NCI-H460 (cell line): Measurements from ENCODE around the gene MEG3. TPM values are rescaled to one million over a fixed set of nuclear protein-coding genes. Genes with fewer than 3 reads are reported as not detected.

Experiments used
- DNase-seq: peaks from one replicate; pipeline ENCODE4 v3.0.0-alpha.2; 2016; ENCODE audit warnings: low read depth; ENCODE audit errors: extremely low read depth
- small RNA-seq, 2 experiments: library from RNA; depleted of rRNA; stranded (forward); fragments of <200 nt; gene quantifications; one replicate each; pipeline ENCODE3, GENCODE V24; 2014
- total RNA-seq: library from RNA; depleted of rRNA; stranded (reverse); fragments of >200 nt; shearing (Covaris generic); gene quantifications from 2 replicates; pipeline ENCODE4 v1.2.3, GENCODE V29; 2014; rRNA removed

The MEG3 gene
- total RNA-seq, 1 experiment from 2014 or later: 0.69 TPM

- DNase-seq: no peak
Observed at GRCh38 chr14:100905166-100905565, 79.2 kb downstream of the MEG3 start.

GRCh38 chr14:100906420-100906819, 80.5 kb downstream of the MEG3 start:
- DNase-seq: no peak

GRCh38 chr14:100907240-100907639, 81.3 kb downstream of the MEG3 start:
- DNase-seq: no peak

- DNase-seq: no peak
Observed at GRCh38 chr14:100909439-100909838, 83.5 kb downstream of the MEG3 start.

Small RNA genes lying within 50 kb of the gene (small RNA-seq; reads per million reads assigned to genes)
- gene AL117190.3: 0 reads per million in 2 experiments
- 0 reads per million in 2 experiments for gene MIR127
- 0 reads per million in 2 experiments for gene MIR136
- gene MIR2392: 0 reads per million in 2 experiments
- 0 reads per million in 2 experiments for gene MIR337
- 0 reads per million in 2 experiments for gene MIR431
- 0 reads per million in 2 experiments for gene MIR432
- gene MIR433: 0 reads per million in 2 experiments
- 0 reads per million in 2 experiments for gene MIR493
- gene RF01928: 0 reads per million in 2 experiments
- gene RF02145: 0 reads per million in 2 experiments
- gene SNORD112: 0 reads per million in 2 experiments

Other genes starting within 250 kb of the MEG3 start
- gene BEGAIN, start 238.7 kb upstream of the MEG3 start, total RNA-seq: 37.8 and 40.0 TPM in 2 replicates
- gene DLK1, start 99.2 kb upstream of the MEG3 start, total RNA-seq: not detected in 2 replicates
- not detected in 2 replicates for gene RTL1, start 77.6 kb downstream of the MEG3 start, total RNA-seq